GM19324 (cell line): ENCODE results near the gene BPI.
"Not testable (repeated sequence)": the region's sequence is repeated elsewhere in the genome, so short reads cannot be mapped to it uniquely, and the experiment has no call there.

ENCODE experiments used
- ATAC-seq: cut with Tn5 transposase; IDR thresholded peaks from one replicate; pipeline ENCODE4 v1.9.1; 2021; ENCODE audit warnings: mild to moderate bottlenecking, moderate library complexity; ENCODE audit not compliant: unreplicated experiment, low FRiP score

Gene BPI

DNA sequence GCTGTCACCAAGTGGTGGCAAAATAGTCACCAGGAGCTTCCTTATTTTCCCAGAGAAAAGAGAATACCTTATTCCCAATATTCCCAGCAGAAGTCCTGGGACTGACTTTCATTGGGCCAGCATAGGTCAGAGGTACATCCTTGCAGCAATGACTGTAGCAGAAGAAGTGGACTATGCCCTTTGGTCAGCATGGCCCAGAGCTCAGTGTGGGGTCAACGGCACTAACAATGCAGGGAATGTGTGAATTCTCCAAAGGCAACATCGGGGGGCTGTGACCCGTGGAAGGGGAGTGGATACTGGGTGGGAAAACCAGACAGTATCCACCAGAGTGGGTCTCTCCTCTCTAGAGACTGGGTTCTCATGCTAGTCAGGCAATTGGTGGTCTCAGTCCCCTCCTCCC, 26.7 kb downstream of the BPI start:
- ATAC-seq, result no peak

DNA sequence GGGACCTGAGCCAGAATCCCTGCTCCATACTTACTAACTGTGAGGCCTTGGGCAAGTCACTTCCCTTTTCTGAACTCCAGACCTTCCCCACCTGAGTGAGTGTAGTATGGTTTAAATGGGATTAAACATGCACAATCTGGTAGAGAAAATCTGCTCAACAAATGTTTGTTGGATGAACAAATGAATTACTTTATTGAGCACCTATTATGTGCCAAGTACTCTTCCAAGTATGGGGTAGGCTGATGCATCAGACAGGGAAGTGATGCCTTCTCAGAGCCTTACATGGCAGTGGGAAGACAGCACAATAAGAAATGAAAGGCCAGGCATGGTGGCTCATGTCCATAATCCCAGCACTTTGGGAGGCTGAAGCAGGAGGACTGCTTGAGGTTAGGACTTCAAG, 27.3 kb downstream of the BPI start:
- ATAC-seq, result no peak

DNA sequence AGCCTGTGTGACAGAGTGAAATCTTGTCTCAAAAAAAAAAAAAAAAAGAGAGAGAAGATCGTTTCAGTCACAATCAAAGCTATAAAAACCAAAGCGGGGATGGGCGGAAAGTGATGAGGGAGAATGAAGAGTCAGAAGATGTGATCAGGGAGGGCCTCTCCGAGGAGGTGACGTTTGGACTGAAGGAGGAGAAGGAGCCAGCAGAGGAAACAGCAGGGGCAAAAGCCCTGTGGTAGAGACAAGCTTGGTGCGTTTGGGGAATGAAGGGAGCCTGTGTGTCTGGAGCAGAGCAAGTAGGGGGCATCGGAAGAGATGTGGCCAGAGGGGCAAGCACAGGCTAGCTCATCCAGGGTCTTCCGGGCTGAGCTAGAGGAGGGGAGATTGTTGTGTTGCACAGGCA, 27.9 kb downstream of the BPI start:
- no peak for ATAC-seq

DNA sequence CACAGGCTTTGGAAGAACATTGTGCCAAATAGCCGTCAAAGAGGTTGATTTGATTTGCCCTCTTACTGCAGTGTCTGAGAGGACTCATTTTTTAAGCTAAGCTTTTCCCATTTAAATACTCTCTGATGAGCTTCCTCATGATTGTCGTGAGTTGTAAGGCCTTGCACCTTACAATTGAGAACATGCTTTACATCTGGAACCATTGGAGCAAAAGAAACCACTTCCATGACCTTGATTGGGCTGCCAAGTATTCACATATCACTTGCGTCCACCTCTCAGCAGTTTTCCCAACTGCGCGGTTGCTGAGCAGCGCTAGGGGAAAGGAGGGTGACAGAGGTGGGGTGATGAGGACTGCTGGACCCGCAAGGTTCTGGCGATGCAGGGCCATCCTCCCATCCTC, 30.1 kb downstream of the BPI start:
- no peak for ATAC-seq

DNA sequence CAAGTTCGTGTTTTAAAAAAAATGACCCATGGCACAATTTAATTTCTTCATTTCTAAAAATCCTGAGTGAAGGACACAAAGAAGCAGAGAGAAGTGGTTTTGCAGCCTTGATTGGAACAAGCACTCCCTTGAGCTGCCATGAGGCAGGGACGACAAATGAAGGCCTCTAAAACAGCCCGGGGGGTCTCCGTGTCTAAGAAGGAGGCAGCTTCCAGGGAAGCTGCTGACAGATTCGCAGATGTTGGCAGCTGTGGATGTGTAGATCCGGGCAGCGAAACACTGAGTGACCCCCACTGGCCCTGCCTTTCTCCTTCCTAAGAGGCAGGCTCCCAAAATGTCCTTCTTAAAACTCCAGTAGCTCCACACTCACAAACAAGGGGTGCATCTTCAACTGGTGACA, 32.8 kb downstream of the BPI start:
- no peak for ATAC-seq

DNA sequence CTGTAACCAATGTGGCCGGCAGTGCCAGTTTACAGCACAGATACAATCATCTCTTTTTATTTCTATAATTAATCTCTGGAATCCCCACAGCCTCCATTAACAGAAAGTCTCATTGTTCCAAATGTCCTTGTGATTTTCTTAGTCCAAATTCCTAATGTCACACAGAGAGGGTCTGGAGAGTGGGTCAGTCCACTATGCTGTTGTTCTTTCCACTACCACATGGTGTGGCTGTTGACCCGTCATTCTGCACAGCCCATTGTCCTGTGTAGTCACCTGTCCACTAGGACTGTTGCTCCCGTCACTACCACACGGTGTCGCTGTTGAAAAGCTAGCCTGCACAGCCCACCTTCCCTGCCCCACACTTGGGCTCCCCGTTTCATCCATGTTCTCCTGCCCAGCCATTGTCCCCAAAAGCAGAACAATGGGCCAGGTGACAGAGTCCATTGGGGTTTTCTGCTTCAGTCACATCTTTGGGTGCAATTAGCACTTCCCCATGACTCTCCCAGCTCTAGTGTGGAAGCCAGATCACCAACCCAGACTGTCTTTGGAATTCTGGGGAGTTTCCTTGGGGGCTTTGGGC, 33.7 kb downstream of the BPI start:
- no peak for ATAC-seq

DNA sequence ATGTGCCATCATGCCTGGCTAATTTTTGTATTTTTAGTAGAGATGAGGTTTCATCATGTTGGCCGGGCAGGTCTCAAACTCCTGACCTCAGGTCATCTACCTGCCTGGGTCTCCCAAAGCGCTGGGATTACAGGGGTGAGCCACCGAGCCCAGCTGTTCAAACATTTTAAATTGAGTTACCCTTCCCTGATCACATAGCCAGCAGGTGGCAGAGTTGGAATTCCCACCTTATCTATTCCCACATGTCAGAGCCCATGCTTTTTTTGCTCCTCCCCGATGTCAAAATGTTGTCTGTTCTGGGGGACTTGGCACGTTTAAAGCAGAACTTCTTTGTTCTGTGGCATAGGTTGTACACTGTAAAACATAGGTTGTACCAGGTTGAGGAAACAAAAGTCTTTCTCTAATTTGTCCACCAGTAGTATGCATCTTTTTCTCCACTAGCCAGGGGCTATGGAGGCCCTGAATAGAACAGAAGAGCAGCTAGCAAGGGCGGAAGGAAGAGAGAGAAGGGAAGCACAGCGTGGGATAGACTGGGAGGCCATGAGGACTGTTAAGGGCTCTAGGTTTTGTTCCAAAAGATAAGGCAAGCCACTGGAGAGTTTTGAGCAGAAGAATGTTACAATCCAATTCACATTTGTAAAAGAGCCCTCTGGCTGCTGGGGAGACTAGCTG, 35.0 kb downstream of the BPI start:
- ATAC-seq, result no peak

DNA sequence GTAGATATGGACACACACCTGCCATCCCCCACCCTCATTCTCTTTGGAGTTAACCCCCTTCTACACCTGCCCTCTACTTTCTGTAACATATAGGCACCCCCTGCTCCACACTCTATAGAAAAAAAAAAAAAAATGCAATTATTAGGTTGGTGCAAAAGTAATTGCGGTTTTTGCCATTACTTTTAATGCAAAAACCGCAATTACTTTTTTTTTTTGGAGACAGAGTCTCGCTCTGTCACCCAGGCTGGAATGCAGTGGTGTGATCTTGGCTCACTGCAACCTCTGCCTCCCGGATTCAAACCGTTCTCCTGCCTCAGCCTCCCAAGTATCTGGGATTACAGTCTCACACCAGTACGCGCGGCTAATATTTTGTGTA, 35.6 kb downstream of the BPI start:
- not testable (repeated sequence) for ATAC-seq

DNA sequence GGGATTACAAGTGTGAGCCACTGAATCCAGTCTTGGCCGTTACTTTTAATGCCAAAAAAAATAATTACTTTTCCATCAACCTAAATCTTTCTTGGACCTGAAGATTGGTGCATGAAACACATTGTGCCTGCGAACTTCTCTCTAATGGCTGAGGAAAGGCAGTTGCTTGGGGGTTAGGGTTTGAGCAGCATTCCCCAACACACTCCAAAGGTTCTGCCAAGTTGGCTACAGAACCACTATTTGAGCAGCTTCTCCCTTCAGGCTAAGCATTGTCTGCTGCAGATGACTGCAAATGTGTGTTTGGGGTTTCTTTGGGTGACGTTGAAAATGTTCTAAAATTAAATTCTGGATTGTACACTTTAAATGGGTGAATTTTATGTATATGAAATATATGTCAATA, 36.0 kb downstream of the BPI start:
- no peak for ATAC-seq

DNA sequence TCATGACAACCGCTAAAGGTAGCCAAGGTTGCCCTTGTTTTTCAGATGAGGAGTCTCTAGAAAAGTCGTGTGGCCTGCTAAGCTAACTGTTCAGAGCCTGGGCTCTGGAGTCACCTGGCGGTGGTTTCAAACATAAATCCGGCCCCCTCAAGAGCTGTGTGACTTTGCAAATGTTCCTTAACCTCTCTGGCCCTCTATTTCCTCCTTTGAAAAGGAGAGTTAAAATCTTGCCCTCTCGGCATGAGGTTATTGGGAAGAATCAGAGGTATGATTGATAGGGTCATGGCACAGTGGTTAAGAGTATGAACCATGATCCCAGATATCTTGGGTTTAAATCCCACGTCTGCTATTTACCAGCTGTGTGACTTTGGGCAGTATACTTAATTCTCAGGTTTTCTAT, 36.7 kb downstream of the BPI start:
- ATAC-seq, result no peak

DNA sequence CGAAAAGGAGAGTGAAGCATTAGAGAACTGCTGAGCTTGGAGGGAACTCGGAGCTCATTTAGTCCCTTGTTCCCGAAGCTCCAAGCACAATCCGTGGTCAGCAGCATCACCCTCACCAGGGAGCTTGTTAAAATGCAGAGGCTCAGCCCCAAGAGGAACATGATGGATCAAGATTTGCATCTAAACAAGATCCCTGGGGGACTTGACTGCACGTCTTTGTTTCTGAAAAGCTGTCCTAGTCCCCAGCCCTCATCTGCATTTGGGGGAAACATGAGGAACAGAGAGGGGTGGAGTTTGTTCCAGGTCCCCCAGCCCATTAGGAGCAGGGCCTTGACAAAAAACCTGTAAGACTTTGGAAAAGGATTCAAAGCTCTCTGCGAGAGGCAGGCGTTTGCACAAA, 38.3 kb downstream of the BPI start:
- no peak for ATAC-seq

DNA sequence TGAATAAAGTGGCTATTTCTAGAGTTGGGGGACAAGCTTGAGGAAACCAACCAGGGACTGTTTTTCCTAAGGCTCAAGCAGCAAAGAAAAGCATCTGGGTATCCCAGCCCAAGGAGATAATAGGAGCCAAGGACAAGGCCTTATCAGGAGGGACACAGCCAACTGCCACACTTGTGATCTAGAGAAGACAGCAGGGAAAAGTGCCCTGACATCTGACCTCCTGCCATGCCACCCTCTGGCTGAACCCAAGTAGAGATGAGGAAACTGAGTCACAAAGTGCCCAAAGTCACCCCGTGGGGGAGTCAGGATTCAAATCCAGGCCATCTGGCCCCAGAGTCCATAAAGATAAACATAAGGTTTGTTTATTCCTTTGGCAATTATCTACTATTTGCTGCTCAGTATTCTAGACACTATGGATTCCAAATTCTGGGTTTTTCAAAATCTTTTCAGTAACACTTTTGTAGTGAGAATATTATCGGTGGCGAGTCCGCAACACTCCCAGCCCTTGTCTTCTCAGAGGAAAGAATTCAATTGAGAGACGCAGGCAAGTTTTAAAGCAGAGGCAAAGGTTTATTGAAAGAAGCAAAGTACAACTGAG, 38.9 kb downstream of the BPI start:
- no peak for ATAC-seq

DNA sequence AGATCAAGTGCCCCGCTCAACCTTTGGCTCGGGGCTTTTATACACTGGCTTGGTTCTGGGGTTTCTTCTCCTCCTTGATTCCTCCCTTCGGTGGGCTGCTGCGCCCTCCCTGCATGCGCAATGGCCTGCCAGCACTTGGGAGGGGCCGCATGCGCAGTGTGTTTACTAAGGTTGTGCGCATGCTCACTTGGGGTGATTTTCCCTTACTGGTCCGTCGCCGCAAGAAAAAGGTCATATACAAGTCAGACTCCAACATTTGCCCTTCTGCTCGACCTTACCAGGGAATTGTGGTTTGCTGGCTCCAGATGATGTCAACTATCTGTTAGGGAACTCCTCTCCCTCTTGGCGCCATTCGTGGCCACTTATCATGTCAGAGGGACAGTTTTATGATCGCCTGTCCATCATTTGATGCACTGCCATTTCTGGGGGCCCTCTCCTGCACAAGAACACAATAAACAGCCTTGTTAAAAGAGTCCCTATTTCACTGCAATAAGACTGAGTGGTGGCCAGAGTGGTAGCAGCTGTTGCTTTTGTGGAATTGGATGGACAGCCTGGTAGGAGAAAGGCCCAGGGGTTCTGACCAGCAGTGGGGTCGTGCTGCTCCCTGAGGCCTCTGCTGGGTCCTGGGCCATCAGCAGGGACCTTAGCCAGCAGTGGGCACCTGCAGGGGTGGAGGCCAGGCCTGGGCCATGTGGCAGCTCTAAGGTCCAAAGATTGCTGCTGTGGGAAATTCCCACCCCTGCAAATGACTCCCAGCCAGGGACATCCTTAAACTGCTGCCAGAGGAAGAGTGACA, 39.6 kb downstream of the BPI start:
- ATAC-seq, result no peak

DNA sequence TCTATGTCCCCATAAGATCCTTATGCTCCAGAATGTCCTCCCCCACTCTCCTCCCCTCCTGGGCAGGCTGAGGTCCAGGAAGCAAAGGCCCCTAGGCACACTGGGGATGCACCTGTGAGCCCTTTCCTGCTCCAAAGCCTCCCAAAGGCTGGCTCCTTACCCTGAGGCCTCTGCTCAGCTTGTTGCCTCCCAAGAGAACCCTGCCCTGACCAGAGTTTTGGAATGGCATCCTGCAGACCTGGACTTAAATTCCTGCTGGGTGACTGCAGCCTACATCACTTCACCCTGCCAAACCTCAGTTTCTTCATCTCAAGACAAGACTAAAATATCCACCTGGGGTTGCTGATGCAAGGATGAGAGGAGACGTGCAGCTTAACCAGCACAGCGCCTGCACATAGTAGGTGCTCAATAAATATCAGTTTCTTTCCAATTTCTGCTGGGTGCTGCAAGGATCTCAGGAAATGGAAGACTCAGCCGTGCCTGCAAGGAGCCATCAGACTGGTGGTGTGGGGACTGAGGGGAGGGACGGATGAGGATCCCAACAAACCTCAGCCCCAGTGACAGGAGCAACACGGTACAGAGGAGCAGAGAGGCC, 40.2 kb downstream of the BPI start:
- ATAC-seq, result no peak

DNA sequence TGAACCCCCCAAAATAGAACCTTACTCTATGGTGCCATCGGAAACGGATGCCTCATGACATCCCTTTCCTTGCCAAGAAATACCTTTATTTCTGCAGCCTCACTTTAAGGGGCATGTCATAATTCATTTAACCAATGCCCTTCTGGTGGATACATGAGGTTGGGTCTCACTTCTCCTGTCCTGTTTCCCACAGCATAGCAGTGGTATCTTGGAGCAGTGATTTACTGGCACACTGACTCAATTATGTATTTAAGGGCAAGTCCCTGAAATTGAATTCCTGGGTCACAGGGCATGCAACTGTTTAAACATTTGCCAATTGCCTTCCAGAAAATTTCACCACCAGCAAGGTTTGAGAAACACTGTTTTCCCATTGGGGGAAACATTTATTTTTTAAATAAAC, 41.7 kb downstream of the BPI start:
- no peak for ATAC-seq

DNA sequence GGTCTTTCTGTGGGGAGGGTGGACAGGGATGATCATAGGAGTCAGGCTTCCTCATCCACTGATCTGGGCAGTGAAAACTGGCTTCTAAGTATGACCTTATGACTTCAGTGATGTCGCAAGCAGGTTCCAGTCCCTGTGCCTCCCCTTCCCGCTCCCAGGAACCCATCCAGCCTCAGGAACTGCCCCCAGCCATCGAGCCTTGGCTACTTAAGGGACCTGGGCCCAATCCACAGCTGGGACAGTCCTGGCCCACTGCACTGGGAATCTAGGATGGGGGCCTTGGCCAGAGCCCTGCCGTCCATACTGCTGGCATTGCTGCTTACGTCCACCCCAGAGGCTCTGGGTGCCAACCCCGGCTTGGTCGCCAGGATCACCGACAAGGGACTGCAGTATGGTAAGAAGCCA, 42.3 kb downstream of the BPI start, which contains the start of gene LBP:
Gene LBP, plus strand, starts transcription at position 236 of the 405 bp plus-strand sequence. Its CDS starts 35 bp downstream, at position 271.
- ATAC-seq, result no peak

DNA sequence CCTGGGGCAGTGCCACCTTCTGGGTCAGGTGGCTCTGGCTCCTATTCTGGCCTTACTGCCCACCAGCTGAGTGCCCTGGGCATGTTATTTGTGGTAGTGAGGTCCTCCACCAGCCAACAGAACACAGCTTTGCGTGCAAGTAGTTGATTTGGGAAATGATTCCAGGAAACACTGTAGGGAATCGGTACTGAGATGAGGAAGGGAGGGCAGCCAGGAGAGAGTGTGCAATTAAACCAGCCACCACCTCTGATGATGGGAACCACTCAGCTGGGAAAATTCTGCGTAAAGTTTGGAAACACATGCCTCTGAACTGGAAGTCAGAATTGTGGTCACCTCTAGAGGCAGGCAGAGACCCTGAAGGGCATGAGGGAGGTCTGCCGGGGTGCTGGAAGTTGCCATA, 42.8 kb downstream of the BPI start:
- ATAC-seq, result no peak

DNA sequence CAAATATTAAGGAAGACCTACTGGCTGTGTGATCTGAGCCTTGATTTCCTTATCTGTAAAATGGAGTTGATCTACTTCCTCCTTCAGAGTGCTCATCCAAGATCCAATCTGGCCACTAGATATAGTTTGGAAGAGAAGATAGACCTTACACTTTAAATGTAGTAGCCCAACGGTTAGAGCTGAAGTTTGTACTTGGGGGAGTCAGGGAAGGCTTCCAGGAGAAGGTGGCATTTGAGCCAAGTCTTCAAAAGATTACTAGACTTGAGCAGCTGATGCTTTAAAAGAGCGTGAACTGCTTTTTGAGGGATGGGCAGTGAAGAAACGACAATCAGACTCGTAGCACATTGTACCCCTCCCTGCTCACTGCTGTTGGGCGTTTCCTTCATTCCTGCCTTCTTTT, 45.9 kb downstream of the BPI start:
- no peak for ATAC-seq

DNA sequence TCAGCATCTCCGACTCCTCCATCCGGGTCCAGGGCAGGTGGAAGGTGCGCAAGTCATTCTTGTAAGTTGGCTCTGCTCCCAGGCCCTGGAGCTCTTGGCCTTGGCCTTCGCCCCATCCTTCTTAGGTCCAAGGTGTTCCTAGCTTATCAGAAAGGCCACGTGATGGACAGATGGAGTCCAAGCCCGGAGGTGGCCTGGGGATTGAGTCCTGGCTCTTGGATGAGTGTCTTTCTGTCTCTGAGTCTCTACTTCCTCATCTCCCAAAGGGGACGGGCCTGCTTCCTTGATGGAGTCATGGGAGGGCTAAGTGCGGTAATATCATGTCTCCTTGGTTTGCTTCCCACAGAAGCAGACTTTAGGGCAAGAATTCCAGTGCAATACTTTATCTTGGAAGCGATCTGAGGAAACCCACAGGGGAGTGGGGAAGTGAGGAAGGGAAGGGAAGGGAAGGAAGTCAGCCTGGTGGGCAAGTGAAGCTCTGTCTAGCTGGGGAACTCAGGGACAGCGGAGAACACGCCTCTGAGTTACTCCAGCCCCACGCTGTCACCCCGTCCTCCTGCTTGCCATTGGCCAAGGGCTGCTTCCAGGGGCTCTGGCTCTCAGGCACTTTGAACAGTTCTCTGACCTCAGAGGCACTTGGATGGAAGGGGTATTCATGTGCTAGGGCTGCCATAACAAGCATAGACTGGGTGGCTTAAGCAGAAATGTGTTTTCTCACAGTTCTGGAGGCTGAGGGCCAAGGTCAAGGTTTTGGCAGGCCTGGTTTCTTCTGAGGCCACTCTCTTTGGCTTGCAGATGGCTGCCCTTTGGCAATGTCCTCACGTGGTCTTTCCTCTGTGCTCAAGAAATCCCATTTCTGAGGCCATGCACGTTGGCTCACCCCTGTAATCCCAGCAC, 47.2 kb downstream of the BPI start:
- no peak for ATAC-seq

DNA sequence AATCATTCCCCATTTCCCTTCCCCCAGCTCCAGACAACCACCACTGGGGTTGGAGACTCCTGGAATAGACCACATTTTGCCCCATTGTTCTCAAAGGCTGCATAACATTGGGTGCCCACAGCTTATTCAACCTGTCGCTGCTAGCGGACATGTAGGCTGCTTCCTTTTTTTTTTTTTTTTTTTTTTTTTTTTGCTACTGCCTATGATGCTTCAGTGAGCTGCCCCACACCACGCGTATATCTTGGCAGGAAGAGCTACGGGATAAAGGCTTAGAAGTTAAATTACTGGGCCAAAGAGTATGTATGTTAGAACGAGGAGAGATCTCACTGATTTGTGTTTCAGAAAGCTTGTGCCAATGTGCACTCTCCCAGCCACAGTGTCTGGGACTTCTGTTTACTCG, 49.4 kb downstream of the BPI start:
- ATAC-seq, result no peak
